ENCODE data around the gene KRTAP10-7. TPM values are rescaled to one million over a fixed set of nuclear protein-coding genes. Genes with fewer than 3 reads are reported as not detected.
"Not testable (repeated sequence)": the region's sequence is repeated elsewhere in the genome, so short reads cannot be mapped to it uniquely, and the experiment has no call there.

The KRTAP10-7 gene
- total RNA-seq, 1 donor from 2014 or later: not detected

DNA sequence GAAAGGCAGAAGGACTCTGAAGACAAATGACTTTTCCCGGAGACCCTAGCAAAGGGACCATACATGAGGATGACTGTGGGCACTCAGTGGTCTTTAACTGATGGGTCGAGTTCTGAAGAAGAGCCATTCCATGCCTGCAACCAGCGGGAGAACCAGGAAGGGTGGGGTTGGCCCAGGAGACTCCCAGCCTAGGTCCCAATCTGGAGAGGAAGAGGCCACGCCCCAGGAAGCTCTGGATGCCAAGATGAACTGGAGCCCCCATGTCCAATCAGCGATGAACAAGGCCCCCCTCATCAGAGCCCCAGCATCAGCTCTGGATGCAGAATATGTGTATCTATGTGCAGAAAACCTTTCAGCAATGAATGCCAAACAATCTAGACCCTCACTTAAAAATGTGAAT lies 40.4 kb downstream of the KRTAP10-7 start:
- H3K4me3 ChIP-seq (ENCODE audit: low read depth, low read length): no peak overlapping the region
- TF ChIP-seq, protein P1, sequence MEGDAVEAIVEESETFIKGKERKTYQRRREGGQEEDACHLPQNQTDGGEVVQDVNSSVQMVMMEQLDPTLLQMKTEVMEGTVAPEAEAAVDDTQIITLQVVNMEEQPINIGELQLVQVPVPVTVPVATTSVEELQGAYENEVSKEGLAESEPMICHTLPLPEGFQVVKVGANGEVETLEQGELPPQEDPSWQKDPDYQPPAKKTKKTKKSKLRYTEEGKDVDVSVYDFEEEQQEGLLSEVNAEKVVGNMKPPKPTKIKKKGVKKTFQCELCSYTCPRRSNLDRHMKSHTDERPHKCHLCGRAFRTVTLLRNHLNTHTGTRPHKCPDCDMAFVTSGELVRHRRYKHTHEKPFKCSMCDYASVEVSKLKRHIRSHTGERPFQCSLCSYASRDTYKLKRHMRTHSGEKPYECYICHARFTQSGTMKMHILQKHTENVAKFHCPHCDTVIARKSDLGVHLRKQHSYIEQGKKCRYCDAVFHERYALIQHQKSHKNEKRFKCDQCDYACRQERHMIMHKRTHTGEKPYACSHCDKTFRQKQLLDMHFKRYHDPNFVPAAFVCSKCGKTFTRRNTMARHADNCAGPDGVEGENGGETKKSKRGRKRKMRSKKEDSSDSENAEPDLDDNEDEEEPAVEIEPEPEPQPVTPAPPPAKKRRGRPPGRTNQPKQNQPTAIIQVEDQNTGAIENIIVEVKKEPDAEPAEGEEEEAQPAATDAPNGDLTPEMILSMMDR (conservative IDR thresholded peaks at IDR 0.05; ENCODE audit: low read depth, low read length): no peak
- DNase-seq (ENCODE audit: low read depth): no peak

DNA sequence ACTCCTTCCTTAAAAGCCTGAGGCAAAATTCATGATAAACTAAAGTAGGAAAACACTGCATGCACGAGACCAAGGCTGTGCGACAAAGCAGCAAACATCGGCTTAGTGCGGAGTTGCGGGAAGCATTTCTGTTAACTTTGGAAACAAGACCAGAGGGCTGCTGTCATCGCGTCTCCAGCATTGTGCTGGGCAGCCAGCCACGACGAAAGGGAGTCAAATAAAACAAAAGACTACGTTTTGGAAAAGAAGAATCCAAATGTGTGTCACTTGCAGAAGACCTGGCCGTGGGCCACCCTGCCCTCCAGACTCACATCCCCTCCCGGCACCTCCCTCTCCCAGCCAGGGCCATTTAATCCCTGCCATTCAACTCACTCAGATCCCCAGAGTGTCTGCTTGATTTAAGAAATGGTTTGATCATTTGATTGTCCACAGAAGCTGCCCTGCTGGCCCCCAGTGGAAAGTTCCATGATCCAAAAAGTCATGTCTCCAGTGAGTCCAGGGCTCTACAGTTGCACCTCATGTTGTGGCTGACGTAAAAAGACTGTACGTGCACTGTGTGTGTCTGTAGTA lies 43.4 kb downstream of the KRTAP10-7 start:
- no peak overlapping the region for H3K4me3 ChIP-seq (ENCODE audit: low read depth, low read length)
- DNase-seq (ENCODE audit: low read depth): no peak
- TF ChIP-seq, protein P1 (conservative IDR thresholded peaks at IDR 0.05; ENCODE audit: low read depth, low read length): no peak

DNA sequence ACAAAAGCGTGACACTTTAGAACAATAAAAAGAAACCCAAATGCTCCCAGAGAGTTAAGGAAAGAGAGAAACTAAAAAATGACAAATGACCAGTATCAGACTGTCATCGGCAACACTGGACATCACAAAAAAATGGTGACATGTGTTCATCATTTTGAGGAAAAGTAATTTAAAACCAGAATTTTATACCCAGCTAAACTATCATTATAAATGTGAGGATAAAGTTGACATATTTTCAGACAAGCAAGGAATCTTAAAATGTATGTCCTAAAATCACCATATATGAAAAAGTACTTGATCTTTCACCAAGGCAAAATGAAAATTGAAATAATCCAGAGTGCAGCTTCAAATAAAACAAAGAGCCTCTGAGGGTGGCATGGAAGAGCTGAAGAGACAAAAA lies 44.5 kb downstream of the KRTAP10-7 start:
- no peak for DNase-seq (ENCODE audit: low read depth)
- H3K4me3 ChIP-seq (ENCODE audit: low read depth, low read length): no peak overlapping the region
- TF ChIP-seq, protein P1 (conservative IDR thresholded peaks at IDR 0.05; ENCODE audit: low read depth, low read length): no peak

DNA sequence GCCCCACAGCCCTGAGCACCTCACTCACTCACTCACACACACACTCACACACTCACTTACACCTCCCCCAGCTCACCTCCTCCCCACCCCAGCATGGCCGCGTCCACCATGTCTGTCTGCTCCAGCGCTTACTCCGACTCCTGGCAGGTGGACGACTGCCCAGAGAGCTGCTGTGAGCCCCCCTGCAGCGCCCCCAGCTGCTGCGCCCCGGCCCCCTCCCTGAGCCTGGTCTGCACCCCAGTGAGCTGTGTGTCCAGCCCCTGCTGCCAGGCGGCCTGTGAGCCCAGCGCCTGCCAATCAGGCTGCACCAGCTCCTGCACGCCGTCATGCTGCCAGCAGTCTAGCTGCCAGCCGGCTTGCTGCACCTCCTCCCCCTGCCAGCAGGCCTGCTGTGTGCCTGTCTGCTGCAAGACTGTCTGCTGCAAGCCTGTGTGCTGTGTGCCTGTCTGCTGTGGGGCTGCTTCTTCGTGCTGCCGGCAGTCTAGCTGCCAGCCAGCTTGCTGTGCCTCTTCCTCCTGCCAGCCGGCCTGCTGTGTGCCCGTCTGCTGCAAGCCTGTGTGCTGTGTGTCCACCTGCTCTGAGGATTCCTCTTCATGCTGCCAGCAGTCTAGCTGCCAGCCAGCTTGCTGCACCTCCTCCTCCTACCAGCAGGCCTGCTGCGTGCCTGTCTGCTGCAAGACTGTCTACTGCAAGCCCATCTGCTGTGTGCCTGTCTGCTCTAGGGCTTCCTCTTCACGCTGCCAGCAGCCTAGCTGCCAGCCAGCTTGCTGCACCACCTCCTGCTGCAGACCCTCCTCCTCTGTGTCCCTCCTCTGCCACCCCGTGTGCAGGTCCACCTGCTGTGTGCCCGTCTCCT lies 46.2 kb downstream of the KRTAP10-7 start, which contains the start of gene KRTAP10-11:
TSS of gene KRTAP10-11 (plus strand) at position 49 of the 856 bp plus-strand sequence. CDS start at position 94, 45 bp downstream.
- not testable (repeated sequence) for H3K4me3 ChIP-seq (ENCODE audit: low read depth, low read length); DNase-seq (ENCODE audit: low read depth)

DNA sequence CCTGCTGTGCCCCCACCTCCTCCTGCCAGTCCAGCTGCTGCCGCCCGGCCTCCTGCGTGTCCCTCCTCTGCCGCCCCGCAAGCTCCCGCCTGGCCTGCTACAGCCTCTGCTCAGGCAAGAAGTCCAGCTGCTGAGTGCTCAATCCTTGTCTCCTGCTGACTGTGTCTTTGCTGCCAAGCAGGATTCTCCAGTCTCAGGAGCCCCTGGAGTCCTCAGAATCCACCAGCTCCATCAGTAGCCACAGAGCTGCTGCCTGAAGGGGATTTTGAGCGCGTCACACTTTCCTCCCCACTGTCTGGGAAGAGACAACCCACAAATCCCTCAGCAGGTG lies 46.8 kb downstream of the KRTAP10-7 start:
- TF ChIP-seq, protein P1 (conservative IDR thresholded peaks at IDR 0.05; ENCODE audit: low read depth, low read length): no peak
- no peak for DNase-seq (ENCODE audit: low read depth)
- H3K4me3 ChIP-seq (ENCODE audit: low read depth, low read length): no peak overlapping the region

DNA sequence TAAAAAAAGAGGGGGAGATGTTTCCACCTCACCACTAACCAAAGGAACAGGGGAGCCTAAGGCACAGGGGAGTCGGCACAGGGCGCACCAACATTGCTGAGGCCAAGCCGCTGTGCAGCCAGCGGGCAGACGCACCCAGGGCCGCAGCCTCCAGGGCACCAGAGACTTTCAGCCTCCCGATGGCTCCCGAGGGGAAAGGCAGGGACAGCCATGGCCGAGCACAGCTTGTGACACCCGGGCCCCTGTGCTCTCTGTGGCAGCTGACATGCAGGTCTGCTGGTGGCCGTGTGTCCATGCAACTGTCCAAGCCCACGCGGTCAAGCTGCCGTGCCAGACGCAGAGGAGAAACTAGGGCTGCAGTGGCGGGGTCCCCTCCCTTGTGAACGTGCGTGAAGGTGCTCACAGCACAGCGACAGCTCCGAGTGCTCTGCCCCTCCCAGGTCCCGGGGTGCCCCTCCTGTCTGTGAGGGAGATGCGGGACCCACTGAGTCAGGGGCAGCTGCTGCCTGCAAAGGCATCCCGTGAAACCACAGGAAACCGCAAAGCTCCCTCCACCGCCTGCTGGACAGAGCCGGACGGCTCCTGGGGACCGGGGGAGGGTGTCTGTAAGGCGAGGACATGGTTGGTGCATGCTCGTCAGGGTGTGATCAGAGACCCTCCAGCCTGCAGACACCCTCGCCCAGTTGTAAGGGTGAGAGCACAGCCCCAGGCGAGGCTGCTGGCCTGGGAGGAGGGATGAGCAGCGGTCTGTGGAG lies 48.3 kb downstream of the KRTAP10-7 start:
- DNase-seq (ENCODE audit: low read depth): no peak
- TF ChIP-seq, protein P1 (conservative IDR thresholded peaks at IDR 0.05; ENCODE audit: low read depth, low read length): no peak
- H3K4me3 ChIP-seq (ENCODE audit: low read depth, low read length): no peak overlapping the region

DNA sequence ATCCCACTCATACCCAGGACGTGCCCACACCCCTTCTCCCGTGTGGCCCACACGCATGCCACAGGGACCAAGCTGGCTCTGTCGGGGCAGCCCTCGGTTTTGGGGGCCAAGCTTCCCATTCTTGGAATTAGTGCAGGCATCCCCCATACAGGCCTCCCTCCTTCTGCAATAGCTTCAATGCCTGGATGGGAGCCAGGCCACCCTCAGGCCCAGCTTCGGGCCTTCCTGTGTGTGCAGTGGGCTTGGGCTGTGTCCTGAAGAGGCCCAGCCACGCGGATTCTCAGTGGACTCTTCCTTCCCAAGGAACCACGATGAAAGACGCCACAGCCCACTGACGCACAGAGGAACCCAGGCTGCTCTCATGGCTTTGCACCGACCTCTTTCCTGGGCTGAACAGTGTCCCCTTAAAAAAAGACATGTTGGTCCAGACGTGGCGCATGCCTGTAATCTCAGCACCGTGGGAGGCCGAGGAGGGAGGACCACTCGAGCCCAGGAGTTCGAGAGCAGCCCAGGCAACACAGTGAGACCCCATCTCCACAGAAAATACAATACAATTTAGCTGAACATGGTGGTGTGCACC lies 49.2 kb downstream of the KRTAP10-7 start:
- H3K4me3 ChIP-seq (ENCODE audit: low read depth, low read length): no peak overlapping the region
- DNase-seq (ENCODE audit: low read depth): no peak
- TF ChIP-seq, protein P1 (conservative IDR thresholded peaks at IDR 0.05; ENCODE audit: low read depth, low read length): no peak
